WTC11 (cell line): ENCODE measurements around the gene ZDHHC21. TPM values are rescaled to one million over a fixed set of nuclear protein-coding genes. Genes with fewer than 3 reads are reported as not detected.

Experiments used
- ATAC-seq: fragments of 200-7000 bp; cut with Tn5 transposase; 2 replicates; pipeline ENCODE4 v1.10.0; 2021; ENCODE audit warnings: mild to moderate bottlenecking, moderate library complexity
- Bru-seq: library from RNA; stranded (reverse); fragments of 400-500 nt; gene quantifications from one replicate; lab custom pipeline; 2021; lab: Mats Ljungman, UMichigan
- CTCF ChIA-PET: fragments of 300-600 bp; sonication (Branson Sonifier 250); formaldehyde crosslinking; loops from one replicate; lab custom pipeline; 2021; ENCODE audit warnings: antibody characterized with exemption; lab: Charles Lee
- POLR2A ChIA-PET: fragments of 350-600 bp; sonication (Branson Sonifier 250); formaldehyde crosslinking; loops from one replicate; lab custom pipeline; 2021; ENCODE audit warnings: antibody characterized with exemption; lab: Charles Lee
- DNase-seq: peaks from one replicate; pipeline ENCODE4 v3.0.0; 2021; ENCODE audit warnings: low spot score
- H3K27ac Mint-ChIP-seq: 2 replicates; pipeline ENCODE4 v1.8.0; 2021; ENCODE audit warnings: mixed read lengths
- H3K27me3 Mint-ChIP-seq: 2 replicates; pipeline ENCODE4 v1.8.0; 2021; ENCODE audit warnings: low read depth, mild to moderate bottlenecking, moderate library complexity, mixed read lengths
- H3K36me3 Mint-ChIP-seq: 2 replicates; pipeline ENCODE4 v1.8.0; 2021; ENCODE audit warnings: mixed read lengths
- H3K4me1 Mint-ChIP-seq: 2 replicates; pipeline ENCODE4 v1.8.0; 2022; ENCODE audit warnings: mixed read lengths
- H3K4me3 Mint-ChIP-seq: 2 replicates; pipeline ENCODE4 v1.8.0; 2021; ENCODE audit warnings: mild to moderate bottlenecking, moderate library complexity, mixed read lengths
- H3K9me3 Mint-ChIP-seq: 2 replicates; pipeline ENCODE4 v1.8.0; 2021; ENCODE audit warnings: mixed read lengths
- ATF2 ChIP-seq: sonication (generic); formaldehyde crosslinking; IDR thresholded peaks from 2 replicates; pipeline ENCODE4 v1.8.1; 2022; ENCODE audit warnings: low read depth, missing genetic modification reagents, borderline replicate concordance
- CREB1 ChIP-seq: sonication (generic); formaldehyde crosslinking; IDR thresholded peaks from 2 replicates; pipeline ENCODE4 v1.8.0; 2023; ENCODE audit warnings: mild to moderate bottlenecking, missing genetic modification reagents
- ERG ChIP-seq: fragments of 250-450 bp; sonication (Bioruptor Pico); IDR thresholded peaks from 2 replicates; pipeline ENCODE4 v1.8.0; 2021; ENCODE audit warnings: mild to moderate bottlenecking
- FOXK1 ChIP-seq: sonication (generic); formaldehyde crosslinking; IDR thresholded peaks from 2 replicates; pipeline ENCODE4 v1.8.0; 2022; ENCODE audit warnings: mild to moderate bottlenecking, moderate library complexity, missing genetic modification reagents
- FOXP1 ChIP-seq: sonication (generic); formaldehyde crosslinking; IDR thresholded peaks from 2 replicates; pipeline ENCODE4 v1.8.0; 2022; ENCODE audit warnings: missing genetic modification reagents, mild to moderate bottlenecking, moderate library complexity, borderline replicate concordance
- MXD4 ChIP-seq: fragments of 250-450 bp; sonication (Bioruptor Pico); IDR thresholded peaks from 2 replicates; pipeline ENCODE4 v1.8.0; 2021; ENCODE audit warnings: mild to moderate bottlenecking, moderate library complexity, borderline replicate concordance
- SP1 ChIP-seq: sonication (generic); formaldehyde crosslinking; conservative IDR thresholded peaks from 2 replicates; pipeline ENCODE4 v1.8.1; 2022; ENCODE audit warnings: missing genetic modification reagents
- STAT6 ChIP-seq: sonication (generic); formaldehyde crosslinking; conservative IDR thresholded peaks from 2 replicates; pipeline ENCODE4 v1.8.1; 2023; ENCODE audit warnings: mild to moderate bottlenecking, low read depth, missing genetic modification reagents, moderate library complexity
- TEAD4 ChIP-seq: sonication (generic); formaldehyde crosslinking; IDR thresholded peaks from 2 replicates; pipeline ENCODE4 v1.8.0; 2022; ENCODE audit warnings: mild to moderate bottlenecking, missing genetic modification reagents
- USF2 ChIP-seq: sonication (generic); formaldehyde crosslinking; IDR thresholded peaks from 2 replicates; pipeline ENCODE4 v1.8.1; 2023; ENCODE audit warnings: mild to moderate bottlenecking, missing genetic modification reagents, moderate library complexity
- ZBTB21 ChIP-seq: sonication (generic); formaldehyde crosslinking; IDR thresholded peaks from 2 replicates; pipeline ENCODE4 v1.8.1; 2023; ENCODE audit warnings: mild to moderate bottlenecking, missing genetic modification reagents, borderline replicate concordance
- ZNF121 ChIP-seq: sonication (generic); formaldehyde crosslinking; IDR thresholded peaks from 2 replicates; pipeline ENCODE4 v1.8.0; 2023; ENCODE audit warnings: missing genetic modification reagents
- ZNF317 ChIP-seq: sonication (generic); formaldehyde crosslinking; IDR thresholded peaks from 2 replicates; pipeline ENCODE4 v1.8.1; 2023; ENCODE audit warnings: low read depth, mild to moderate bottlenecking, moderate library complexity, missing genetic modification reagents, borderline replicate concordance
- long read RNA-seq, 3 experiments: library from RNA in 1 of 3; library from capped mRNA in 1 of 3; library from polyadenylated mRNA in 1 of 3; unstranded in 2 of 3; stranded (forward) in 1 of 3; transcript quantifications; one replicate each; pipeline ENCODE4 v2.0.0, GENCODE V29; 2021
- total RNA-seq: library from RNA; stranded (reverse); gene quantifications from 3 replicates; pipeline ENCODE4 v1.2.3, GENCODE V29; 2021
- TF ChIP-seq, protein P1 (sequence below): sonication (generic); formaldehyde crosslinking; IDR thresholded peaks from 2 replicates; pipeline ENCODE4 v1.8.0; 2022; ENCODE audit warnings: mild to moderate bottlenecking, missing genetic modification reagents
- TF ChIP-seq, protein P2 (sequence below): sonication (generic); formaldehyde crosslinking; IDR thresholded peaks from 2 replicates; pipeline ENCODE4 v1.8.1; 2023; ENCODE audit warnings: mild to moderate bottlenecking, moderate library complexity, missing genetic modification reagents
- TF ChIP-seq, protein P3 (sequence below): sonication (generic); formaldehyde crosslinking; IDR thresholded peaks from 2 replicates; pipeline ENCODE4 v1.8.1; 2023; ENCODE audit warnings: mild to moderate bottlenecking, missing genetic modification reagents
- TF ChIP-seq, protein P4 (sequence below): fragments of 250-450 bp; sonication (Bioruptor Pico); IDR thresholded peaks from 2 replicates; pipeline ENCODE4 v1.9.0; 2021; ENCODE audit warnings: mild to moderate bottlenecking

The ZDHHC21 gene, protein sequence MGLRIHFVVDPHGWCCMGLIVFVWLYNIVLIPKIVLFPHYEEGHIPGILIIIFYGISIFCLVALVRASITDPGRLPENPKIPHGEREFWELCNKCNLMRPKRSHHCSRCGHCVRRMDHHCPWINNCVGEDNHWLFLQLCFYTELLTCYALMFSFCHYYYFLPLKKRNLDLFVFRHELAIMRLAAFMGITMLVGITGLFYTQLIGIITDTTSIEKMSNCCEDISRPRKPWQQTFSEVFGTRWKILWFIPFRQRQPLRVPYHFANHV
- total RNA-seq (6.0 to 7.3 TPM (median 6.7 TPM) in 3 replicates), Bru-seq, nascent RNA (percentile 80 among the genes with signal in this experiment)
- long read RNA-seq, experiment 1, full-length matches to known transcripts: 12 of 70 reads
- long read RNA-seq, experiment 1, partial matches to known transcripts: 9 of 70 reads
- long read RNA-seq, experiment 1, other reads (novel, unspliced or antisense): 49 of 70 reads
- long read RNA-seq, experiment 2, partial matches to known transcripts: 2 of 8 reads
- long read RNA-seq, experiment 2, other reads (novel, unspliced or antisense): 6 of 8 reads
- long read RNA-seq, experiment 3, full-length matches to known transcripts: 1 of 2 reads
- long read RNA-seq, experiment 3, partial matches to known transcripts: 0 of 2 reads
- long read RNA-seq, experiment 3, other reads (novel, unspliced or antisense): 1 of 2 reads

DNA sequence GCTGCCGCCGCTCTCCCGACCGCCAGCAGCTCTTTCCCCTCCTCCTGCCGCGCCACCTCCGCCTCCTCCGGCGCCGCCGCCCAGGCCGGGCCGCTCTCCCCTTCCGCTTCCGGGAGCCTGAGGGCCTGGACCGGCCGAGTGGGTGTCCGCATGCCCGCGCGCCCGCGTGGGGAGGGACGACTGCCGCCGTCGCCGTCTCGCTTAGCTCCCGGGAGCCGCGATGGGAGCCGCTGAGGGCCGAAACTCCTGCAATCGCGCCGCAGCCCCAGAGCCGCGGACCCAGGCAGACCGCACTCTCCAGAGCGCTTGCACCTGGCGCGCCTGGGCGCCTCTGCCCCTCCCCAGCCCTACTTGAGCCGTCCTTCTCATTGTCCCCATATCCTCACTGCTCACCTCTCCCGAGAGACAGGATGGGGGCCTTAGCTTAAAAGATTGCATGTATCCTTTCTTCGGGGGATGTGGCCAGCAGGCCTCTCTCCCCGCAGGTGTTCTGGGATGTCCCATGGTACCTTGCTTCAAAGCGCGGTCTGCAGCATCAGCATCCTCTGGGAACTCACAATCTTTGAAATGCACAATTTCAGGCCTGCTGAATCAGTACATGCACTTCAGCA lies at the start of gene ZDHHC21:
Gene ZDHHC21, minus strand, starts transcription at position 182 of the 611 bp plus-strand sequence. CDS start 19,092 bp downstream, outside the sequence.
- H3K27me3 Mint-ChIP-seq: peaks cover 34% of the 10 kb centered on the region
- peak within 1 kb of the TSS; percentile 95 for H3K27ac Mint-ChIP-seq
- H3K36me3 Mint-ChIP-seq: peaks cover 9% of the 10 kb centered on the region
- DNase-seq: peak; percentile 70
- POLR2A ChIA-PET: interaction anchor here (0.8 kb wide), 1 partner anchor 268 kb away, joined by 5 read pairs; no protein-coding TSS in a partner anchor
- H3K4me1 Mint-ChIP-seq: peaks cover 27% of the 10 kb centered on the region
- peak; percentile 86 for ATAC-seq
- TF ChIP-seq ZNF317 (peak; percentile 42; the same call in 1 of the 2 replicates), FOXP1 (CRISPR knock-in tag) (peak; percentile 80; the same call in 1 of the 2 replicates), ZNF121 (CRISPR knock-in tag) (no peak), CREB1 (CRISPR knock-in tag) (no peak), ZBTB21 (peak; percentile 58; the same call in 1 of the 2 replicates), FOXK1 (CRISPR knock-in tag) (peak; percentile 39; the same call in 1 of the 2 replicates), USF2 (no peak; the same call in 1 of the 2 replicates), STAT6 (CRISPR knock-in tag) (0 out of 2 replicates have a peak, but pooled peaks have one; percentile 79), SP1 (peak; percentile 50)
- TF ChIP-seq, protein P1, sequence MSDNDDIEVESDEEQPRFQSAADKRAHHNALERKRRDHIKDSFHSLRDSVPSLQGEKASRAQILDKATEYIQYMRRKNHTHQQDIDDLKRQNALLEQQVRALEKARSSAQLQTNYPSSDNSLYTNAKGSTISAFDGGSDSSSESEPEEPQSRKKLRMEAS (CRISPR knock-in tag): peak; percentile 75
- TF ChIP-seq, protein P2, sequence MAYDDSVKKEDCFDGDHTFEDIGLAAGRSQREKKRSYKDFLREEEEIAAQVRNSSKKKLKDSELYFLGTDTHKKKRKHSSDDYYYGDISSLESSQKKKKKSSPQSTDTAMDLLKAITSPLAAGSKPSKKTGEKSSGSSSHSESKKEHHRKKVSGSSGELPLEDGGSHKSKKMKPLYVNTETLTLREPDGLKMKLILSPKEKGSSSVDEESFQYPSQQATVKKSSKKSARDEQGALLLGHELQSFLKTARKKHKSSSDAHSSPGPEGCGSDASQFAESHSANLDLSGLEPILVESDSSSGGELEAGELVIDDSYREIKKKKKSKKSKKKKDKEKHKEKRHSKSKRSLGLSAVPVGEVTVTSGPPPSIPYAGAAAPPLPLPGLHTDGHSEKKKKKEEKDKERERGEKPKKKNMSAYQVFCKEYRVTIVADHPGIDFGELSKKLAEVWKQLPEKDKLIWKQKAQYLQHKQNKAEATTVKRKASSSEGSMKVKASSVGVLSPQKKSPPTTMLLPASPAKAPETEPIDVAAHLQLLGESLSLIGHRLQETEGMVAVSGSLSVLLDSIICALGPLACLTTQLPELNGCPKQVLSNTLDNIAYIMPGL (CRISPR knock-in tag): peak; percentile 93
- peak within 1 kb of the TSS; percentile 95 for H3K4me3 Mint-ChIP-seq
- no peaks in the 10 kb centered on the region for H3K9me3 Mint-ChIP-seq
- CTCF ChIA-PET: interaction anchor here (0.6 to 2.1 kb wide), 7 partner anchors 32 to 872 kb away, joined by 3 to 7 read pairs (median 4); no protein-coding TSS in a partner anchor

- no peak overlapping the region for H3K27ac Mint-ChIP-seq
- CTCF ChIA-PET: interaction anchor here (0.7 kb wide), 1 partner anchor 27 kb away, joined by 4 read pairs; no protein-coding TSS in a partner anchor
- H3K9me3 Mint-ChIP-seq: peaks cover 4% of the 10 kb centered on the region
- POLR2A ChIA-PET: interaction anchor here (0.5 kb wide), 1 partner anchor 19 kb away, joined by 3 read pairs; the partner anchor contains the start of gene CER1
- no peak overlapping the region for H3K4me3 Mint-ChIP-seq
- peaks cover 7% of the 10 kb centered on the region; the same call in 1 of the 2 replicates for H3K27me3 Mint-ChIP-seq
- H3K4me1 Mint-ChIP-seq: peaks cover 5% of the 10 kb centered on the region; the same call in 1 of the 2 replicates
- ATAC-seq (no peak), DNase-seq (no peak)
- H3K36me3 Mint-ChIP-seq: peaks cover 3% of the 10 kb centered on the region; the same call in 1 of the 2 replicates
- TF ChIP-seq TEAD4 (CRISPR knock-in tag) (no peak), MXD4 (CRISPR knock-in tag) (no peak), ERG (no peak), ATF2 (CRISPR knock-in tag) (no peak)
- TF ChIP-seq, protein P3, sequence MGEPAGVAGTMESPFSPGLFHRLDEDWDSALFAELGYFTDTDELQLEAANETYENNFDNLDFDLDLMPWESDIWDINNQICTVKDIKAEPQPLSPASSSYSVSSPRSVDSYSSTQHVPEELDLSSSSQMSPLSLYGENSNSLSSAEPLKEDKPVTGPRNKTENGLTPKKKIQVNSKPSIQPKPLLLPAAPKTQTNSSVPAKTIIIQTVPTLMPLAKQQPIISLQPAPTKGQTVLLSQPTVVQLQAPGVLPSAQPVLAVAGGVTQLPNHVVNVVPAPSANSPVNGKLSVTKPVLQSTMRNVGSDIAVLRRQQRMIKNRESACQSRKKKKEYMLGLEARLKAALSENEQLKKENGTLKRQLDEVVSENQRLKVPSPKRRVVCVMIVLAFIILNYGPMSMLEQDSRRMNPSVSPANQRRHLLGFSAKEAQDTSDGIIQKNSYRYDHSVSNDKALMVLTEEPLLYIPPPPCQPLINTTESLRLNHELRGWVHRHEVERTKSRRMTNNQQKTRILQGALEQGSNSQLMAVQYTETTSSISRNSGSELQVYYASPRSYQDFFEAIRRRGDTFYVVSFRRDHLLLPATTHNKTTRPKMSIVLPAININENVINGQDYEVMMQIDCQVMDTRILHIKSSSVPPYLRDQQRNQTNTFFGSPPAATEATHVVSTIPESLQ: no peak
- TF ChIP-seq, protein P4, sequence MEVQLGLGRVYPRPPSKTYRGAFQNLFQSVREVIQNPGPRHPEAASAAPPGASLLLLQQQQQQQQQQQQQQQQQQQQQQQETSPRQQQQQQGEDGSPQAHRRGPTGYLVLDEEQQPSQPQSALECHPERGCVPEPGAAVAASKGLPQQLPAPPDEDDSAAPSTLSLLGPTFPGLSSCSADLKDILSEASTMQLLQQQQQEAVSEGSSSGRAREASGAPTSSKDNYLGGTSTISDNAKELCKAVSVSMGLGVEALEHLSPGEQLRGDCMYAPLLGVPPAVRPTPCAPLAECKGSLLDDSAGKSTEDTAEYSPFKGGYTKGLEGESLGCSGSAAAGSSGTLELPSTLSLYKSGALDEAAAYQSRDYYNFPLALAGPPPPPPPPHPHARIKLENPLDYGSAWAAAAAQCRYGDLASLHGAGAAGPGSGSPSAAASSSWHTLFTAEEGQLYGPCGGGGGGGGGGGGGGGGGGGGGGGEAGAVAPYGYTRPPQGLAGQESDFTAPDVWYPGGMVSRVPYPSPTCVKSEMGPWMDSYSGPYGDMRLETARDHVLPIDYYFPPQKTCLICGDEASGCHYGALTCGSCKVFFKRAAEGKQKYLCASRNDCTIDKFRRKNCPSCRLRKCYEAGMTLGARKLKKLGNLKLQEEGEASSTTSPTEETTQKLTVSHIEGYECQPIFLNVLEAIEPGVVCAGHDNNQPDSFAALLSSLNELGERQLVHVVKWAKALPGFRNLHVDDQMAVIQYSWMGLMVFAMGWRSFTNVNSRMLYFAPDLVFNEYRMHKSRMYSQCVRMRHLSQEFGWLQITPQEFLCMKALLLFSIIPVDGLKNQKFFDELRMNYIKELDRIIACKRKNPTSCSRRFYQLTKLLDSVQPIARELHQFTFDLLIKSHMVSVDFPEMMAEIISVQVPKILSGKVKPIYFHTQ (CRISPR knock-in tag): no peak
These were observed 48.1 kb upstream of the ZDHHC21 start for GRCh38 chr9:14741369-14741768.
